GM18517 (cell line): ENCODE data around the gene PPM1L.
A peak's percentile ranks its signal among the peaks of the same experiment; 100 is the strongest.

Experiments used
- ATAC-seq: cut with Tn5 transposase; IDR thresholded peaks from one replicate; pipeline ENCODE4 v1.9.1; 2021; ENCODE audit warnings: mild to moderate bottlenecking, moderate library complexity; ENCODE audit not compliant: unreplicated experiment

PPM1L gene

DNA sequence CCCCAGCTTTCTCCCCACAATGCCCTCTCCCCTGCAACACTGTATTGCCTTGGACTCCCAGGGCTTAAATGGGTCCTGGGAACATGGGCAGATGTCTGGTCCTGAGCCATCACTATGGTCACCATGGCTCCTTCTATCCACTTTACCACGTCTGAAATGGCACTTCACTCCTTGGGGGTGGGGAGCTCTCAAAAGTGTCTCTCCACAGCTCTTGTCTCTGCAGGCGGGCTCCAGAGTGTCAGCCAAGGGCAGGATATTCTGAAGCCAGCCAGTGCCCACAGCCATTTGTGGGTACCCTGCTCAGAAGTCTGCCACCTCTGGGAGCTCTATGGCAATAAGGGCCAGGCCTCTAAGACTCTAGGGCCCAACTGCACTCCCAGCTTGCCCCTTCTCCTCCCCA is 163.9 kb downstream of the PPM1L start:
- no peak for ATAC-seq

DNA sequence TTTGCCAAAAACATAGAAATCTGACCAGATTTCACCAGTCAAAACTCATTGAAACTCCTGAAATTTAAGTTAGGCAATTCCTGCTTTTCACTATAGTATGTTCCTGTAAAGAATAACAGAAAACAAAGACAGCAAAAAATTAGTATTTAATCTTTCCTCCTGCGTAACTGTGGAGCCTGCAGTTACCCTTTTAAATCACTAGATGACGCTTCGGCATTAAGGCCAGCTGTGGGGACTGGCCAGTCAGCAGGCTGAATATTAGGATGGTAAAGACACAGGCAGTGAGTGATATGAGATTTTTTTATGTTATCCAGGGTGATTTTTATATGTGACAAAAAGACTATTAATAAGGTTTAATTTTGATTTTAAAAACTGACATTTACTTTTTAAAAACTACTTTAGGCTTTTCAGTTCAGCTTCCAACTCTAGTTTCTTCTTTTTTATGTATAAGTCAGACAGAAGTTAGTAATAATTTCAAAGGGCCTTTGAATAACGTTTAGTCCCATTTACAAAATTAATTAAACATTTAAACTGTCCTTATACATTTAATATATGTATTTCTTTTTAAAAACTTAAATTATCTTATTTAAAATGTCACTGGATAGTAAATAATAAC is 165.1 kb downstream of the PPM1L start:
- ATAC-seq = peak; percentile 55

DNA sequence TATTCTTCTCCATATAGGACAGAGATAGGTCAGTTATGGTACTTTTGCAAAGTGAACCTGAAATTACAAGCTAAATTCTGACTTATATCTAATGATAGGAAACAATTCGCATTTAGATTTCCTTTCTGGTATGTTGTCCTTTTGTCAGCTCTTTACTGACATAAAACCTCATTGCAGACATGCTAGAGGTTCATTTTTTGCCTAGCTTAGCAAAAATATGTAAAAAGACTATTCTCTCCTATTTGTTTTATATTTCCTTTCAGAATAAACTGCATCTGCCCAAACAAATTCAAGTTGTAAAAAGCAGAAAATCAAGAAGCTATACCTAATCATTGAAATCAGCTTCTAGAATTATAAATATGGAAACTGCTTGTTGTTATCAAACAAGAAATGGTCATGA is 168.7 kb downstream of the PPM1L start:
- no peak for ATAC-seq

DNA sequence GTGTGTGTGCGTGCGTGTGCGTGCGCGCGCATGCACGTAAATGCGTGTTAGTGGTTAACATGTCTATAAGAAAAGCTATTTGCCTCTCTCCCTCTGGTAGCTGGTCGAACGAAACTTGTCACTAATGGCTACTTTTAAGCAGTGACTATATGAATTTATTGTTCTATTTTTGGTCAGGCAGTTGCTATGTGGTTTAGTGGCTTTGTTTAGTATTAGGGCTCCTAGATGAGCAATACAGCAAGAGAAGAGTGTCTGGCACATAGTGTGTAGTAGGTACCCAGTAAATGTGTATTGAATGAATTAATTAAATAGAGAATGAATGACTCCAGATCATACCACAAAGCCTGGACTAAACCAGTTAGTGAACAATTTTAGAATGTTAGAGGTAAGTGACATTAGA is 171.6 kb downstream of the PPM1L start:
- ATAC-seq = no peak

DNA sequence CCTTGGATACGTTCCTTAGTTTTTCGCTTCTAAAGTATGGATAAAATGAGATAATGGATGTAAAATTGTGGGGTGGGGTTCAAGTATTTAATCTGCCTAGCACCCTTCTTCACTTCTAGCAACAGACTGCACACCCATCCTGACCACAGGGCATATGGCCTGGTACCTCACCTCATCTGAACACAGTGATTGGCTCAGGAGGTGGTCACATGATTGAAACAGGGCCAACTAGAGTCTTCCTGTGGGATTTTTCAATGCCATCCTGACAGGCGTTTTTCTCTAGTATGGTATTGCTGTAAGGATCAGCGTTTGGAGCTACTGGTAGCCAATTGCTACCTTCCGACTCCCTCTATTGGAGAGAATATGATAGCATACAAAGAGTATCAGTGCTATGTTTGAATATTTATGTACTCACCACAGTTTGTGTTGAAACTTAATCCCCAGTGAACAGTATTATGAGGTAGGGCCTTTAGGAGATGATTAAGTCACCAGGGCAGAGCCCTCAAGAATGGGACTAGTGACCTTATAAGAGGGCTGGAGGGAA is 172.2 kb downstream of the PPM1L start:
- peak; percentile 49 for ATAC-seq

DNA sequence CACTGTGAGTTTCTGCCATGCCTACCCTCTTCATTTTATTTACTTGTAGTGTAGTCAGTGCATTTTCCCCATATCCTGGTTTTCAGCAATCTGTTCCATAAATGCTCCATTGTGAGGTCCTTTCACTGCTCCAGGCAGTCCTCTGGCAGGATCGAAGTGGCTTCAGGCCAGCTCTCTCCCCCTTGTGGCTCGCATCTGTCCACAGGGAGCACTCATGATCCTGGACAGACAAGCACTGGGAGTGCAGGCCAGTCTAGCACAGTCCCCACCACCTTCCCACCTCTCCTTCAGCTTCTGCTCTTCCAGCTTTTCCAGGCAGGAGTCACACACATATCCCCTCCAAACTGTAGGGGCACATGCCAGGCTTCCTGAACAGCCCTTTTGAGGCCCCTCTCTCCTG is 173.6 kb downstream of the PPM1L start:
- ATAC-seq = no peak

DNA sequence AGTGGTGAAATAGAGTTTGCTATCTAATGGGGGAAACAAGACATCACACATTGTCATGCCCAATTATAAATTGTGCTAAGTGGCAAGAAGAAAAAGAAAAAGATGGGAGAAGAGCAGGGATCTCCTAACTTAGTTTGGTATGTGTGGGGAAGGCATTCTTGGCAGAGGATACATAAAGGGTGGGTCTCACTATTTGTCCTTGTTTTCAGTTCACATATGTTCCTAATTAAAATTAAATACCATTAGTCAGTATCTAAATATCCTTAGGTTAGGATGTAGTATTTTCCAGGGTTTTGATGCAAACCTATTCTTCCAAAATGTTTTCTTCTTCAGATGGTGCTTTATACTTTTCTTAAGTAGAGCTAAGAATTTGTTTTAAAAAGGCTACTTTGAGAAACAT is 175.4 kb downstream of the PPM1L start:
- ATAC-seq = no peak

DNA sequence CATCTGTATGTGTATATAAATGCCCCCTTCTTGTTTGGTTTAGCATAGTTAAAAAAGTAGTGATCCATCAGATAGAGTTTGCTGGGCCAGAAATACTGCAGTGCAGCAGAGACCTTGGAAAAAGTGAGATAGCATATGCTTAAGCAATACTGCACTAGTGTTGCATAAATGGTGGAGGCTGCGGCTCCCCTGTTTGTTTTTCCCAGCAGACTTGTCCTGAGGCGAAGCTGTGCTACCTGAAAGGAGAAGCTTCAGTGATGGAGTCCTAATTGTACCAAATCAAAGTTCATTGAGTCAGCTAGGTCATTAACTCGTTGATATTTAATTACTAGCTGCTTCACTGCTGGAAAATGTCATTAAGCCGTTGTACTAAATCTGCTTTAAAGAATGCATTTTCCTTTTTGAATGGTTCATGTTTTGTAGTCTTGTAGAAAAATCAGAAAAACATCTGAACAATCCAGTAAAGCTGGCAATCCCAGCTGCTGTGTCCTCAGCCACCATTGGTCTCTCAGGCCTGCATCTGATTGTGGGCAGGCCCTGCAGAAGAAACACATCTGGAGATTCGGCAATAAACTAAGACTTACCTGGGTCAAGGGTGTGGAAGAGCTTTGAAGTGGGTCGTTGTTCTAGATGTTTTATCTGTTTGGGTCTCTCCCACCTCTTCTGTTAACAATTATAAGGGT is 179.5 kb downstream of the PPM1L start:
- ATAC-seq = no peak

DNA sequence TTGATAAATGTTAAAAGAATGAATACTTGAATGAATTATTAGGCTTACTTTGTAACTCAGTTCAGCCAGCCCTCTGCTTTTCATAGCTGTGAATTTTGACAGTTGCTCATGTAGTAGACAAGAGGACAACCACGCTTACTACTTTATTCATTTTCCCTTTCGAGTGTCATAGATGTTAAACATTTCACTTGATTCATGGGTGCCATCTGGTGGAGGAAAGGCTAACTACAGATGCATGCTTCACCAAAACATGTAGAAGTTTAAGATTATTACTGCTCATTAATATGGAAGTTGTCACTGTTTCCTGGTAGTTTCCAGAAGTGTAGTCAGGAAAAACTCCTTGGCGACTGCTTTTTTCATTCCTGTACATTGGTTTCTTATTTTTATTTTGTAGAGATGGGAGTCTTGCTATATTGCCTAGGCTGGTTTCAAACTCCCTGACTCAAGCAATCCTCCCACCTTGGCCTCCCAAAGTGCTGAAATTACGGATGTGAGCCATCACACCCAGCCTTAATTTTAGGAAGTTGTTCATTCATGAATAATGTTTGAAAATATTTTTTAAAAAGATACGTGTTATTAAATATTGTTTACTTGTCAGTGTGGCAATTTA is 186.0 kb downstream of the PPM1L start:
- ATAC-seq = peak; percentile 97

DNA sequence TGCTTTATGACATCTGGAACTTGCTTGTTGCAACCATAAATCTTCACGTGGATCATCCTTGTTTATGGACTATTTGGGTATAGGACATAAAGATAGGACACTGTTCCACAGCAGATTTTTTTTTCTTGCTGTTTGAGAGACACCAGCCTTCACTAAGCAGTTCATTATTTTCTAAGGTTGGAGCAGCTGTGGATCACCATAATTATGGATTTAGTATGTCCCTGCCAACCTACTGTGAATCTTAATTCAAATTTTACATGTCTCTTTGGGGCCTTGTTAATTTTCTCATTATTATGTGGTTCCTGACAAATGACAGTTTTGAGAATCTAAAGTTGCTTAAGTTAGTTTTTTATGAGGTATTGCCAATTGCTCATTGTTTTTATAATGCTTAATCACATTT is 188.0 kb downstream of the PPM1L start:
- ATAC-seq = no peak

DNA sequence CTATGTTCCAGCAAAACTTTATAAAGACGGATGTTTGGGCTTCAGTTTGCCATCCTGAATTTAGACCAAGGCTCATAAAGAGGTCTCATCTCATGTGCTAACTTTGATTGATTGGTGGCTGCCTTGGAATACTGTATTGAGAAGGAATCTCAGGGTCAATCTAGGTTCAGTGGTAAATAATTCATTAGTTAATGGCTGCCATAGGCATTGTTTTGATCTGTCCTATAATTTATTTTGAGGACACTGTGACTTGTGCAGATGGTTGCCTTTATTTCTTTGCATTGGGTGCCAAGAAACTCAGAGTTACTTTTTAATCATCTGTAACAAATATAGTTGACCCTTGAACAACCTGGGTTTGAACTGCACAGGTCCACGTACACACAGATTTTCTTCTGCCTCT is 189.3 kb downstream of the PPM1L start:
- no peak for ATAC-seq

DNA sequence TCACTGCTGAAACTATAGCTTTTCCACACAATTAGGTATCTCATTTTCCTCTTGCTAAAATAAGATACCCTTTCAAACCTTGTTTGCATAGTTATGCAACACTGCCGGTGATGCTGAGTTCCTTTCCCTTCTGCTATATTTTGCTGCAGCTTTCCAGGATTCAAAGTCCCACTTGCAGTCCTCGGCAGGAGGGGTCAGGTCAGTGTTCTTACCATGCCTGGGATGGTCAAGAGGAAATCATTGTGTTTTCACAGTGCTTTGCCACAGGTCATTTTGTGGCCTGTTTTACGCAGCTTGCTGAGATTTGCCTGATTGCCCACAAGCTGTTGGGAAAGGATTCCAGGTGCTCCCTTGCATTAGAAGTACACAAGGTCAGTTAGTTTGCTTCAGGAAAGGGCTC is 192.2 kb downstream of the PPM1L start:
- no peak for ATAC-seq

DNA sequence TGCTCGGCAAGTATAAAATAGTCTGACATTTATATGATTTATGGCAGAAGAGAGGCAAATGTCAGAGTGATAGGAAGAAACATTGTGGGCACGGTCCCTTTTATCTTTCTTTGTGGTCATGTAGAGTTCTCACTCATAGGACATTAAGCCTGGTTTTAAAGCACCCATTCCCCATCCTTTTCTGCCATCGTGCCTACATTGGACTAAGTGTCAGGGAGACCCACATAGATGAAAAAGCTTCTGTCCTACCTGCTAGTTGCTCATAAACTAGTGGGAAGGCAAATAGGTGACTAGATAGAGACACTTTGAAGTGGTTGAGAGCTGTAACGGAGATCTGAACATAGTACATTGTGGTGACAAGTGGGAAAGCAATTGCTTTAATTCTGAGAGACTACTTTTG is 193.4 kb downstream of the PPM1L start:
- ATAC-seq = no peak

DNA sequence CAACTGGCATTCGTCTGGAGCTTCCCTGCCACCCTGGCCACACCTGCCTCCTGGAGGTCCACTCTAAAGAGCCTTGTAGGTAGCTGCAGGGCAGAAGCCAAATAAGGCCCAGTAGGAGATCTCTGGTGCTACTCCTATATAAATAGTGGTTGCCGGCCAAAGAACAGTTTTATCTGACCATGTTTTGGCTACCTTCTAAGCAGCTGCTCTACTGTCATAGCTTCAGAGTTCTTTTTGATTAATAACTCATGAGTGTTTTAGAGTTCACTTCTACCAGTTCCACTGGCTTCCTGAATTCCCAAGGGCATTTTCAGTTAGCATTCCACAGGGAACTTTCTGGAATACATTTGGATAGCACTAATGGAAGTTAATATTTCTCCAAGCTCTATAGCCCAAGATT is 194.5 kb downstream of the PPM1L start:
- no peak for ATAC-seq

DNA sequence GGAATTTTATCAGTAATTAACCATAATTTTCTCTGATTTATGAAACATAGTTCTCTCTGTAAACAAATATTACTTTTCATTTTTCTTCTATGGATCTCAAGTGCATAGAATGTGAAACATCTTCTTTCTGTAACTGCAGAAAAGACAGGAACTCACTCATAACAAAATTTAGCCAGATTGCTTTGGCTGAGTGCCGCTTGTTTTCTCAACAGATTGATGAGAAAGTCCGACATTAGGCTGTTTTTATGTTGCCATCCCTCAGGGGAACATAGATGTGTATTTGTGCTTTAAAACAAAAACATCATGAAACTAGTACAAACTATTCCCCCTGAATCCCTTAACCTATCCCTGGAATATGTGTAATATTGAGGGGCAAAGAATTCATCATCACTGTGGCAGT is 194.9 kb downstream of the PPM1L start:
- ATAC-seq = no peak

DNA sequence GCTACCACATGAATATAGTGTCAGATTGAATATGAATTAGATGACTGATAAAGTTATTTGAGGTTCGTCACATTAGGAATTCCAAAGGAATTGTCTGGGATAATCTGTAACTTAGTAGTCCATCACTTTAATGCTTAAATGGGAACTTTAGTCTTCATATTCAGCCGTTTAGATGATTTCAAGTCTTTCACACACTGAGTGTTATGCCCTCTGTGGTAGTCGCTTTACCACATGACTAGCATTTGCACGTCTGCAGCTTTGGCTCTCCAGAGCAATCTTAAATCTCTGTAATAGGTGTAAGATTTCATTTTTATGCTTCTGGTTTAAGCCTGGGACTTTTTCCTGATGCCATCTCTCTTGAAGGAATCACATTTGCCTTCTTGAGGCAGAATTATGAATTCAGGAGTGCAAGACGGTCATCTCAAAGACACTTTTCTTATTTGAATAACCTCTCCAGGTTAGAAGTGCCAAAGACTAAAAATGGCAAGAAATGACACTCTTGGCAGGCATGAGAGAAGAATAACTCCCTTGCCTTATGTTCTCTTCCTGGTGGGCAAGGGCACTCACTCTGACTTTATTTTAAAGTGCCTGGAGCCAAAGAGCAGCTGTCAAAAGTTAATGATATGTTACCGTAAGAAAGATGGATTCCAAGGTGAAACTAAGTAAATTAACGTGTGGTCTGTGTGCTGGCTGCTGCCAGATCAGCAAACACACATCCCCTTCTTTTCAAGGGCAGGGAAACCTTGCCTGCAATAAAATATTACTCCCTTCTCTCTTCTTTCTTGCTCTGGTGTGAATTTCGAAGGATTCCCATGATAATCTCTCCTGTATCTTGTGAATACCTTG is 195.8 kb downstream of the PPM1L start:
- no peak for ATAC-seq

DNA sequence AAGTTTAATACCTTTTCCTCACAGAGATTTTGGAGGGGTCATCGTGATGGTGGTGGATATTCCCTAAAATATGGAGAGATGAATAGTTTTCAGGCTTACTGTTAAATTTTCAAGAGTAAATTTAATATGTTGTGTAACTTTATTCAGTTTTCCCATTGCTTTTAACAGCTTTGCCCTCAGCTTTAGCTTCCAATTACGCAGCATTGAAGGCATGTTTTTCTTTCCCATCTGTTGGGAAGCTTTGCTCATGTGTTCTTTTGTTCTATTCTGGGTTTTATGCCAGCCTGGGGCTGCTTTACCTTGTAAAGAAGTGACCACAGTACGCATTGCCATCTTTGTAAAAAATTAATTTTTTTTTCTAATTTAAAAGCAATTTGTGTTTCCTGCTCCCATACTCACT is 197.7 kb downstream of the PPM1L start:
- ATAC-seq = no peak

DNA sequence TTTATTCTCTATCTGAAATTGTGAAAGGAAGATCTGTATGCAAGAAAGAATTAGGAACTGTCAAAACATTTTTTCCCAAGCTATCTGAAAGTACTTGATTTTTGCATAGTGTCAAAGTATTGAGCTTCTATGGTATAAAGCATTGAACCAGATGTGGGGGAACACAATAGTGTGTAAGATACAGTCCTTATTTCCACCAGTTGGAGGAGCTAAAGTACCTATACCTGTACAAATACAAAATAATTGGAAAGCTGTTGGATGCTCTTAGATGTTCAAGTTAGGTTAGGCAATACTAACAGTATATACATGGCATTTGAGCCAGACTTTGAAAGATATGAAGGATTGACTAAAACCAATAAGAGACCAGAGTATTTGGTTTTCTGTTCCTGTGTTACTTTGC is 200.8 kb downstream of the PPM1L start:
- ATAC-seq = peak; percentile 70

DNA sequence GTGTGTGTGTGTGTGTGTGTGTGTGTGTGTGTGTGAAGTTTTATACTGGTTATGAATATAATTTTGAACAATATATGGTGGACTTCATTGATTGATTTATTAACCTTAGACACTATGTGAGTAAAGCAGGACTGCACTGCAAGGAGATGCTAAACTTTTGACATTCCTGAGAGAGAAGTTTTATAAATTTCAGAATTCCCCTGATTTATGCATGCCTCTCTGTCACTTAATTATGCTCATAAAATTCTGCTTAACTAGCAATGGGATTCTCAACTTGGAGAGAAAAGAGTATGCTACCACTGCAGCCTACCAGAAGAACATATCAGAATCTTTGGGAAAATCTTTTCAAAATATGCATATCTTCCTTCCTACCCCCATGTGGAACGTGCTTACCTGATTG is 204.5 kb downstream of the PPM1L start:
- no peak for ATAC-seq

DNA sequence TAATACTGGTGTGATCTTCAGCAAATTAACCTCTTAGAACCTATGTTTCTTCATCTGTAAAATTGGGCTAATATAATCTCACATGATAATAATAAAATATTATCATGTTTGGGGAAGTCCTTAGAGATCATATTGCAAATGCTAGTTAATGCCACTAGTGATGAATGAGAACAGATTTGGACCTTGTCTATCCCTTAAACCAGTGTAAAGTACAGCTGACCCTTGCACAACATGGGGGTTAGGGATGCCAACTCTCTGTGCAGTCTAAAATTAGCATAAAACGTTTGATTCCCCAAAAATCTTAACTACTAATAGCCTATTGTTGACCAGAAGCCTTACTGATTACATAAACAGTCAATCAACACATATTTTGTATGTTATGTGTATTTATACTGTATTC is 207.9 kb downstream of the PPM1L start:
- ATAC-seq = no peak

DNA sequence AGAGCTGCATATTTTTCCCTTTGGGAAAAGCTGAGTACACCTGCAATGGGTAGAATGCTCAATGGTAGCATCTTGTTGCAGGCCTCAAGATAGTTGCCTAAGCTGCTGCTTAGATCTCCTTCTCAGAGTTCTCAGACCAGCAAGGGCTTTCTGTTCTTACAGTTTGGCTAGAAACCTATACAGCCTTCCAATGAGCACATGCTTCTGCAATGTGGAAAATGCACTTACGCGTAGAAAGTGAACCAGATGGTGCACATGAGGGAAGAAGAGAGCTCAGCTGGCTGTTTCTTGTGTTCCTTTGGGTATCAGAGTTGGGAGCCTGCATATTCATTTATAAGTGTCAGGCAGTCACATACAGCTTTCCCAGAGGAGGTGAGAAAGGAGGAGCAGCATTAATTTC is 212.7 kb downstream of the PPM1L start:
- no peak for ATAC-seq
